ENCODE data around the gene LRWD1. TPM values are rescaled to one million over a fixed set of nuclear protein-coding genes. Genes with fewer than 3 reads are reported as not detected.
A peak's percentile ranks its signal among the peaks of the same experiment; 100 is the strongest.

Gene LRWD1
- total RNA-seq, 1 donor from 2014 or later: 22.0 TPM

DNA sequence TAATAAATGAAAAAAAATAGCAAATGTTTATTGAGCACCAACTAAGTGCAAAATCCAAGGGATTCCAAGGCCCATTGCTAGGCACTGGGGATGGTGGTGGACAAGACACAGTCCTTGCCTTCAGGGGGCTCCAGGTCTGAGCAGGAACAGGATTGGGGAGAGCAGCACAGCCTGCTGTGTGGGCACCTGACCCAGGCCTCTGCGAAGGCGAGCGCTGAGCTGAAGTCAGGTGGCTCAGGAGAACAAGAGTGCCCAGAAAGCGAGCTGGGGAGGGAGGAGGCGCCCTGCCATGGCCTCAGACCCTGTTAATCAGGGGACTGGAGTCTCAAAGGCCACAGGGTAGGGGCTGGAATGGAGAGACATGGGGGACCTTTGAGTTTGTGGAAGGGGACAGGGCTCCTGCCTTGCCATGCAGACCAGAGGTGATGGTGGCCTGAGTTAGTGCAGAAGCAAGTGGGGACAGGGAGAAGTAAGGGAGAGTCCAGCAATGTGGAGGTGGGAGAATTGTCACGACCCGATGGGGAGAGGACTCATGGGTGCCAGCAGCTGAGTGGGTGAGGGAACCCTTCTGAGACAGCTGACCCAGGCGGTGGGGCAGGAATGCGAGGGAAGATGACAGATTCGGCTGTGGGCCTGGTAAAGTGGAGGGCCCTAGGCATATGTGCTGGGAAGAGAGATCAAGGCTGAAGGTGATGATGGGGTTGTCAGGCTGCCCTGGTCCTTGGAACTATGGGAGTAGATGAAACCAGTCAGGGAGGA, 35.5 kb upstream of the LRWD1 start:
- H3K9me3 Mint-ChIP-seq: no peaks in the 10 kb centered on the region
- no peak overlapping the region for H3K4me3 Mint-ChIP-seq (ENCODE audit: low read depth)
- intact Hi-C loops (cut with micrococcal nuclease): no loop called here
- no peaks in the 10 kb centered on the region for H3K27me3 Mint-ChIP-seq (ENCODE audit: low read depth)
- H3K36me3 Mint-ChIP-seq (ENCODE audit: low read depth): peaks cover 40% of the 10 kb centered on the region
- H3K4me1 Mint-ChIP-seq (ENCODE audit: low read depth): peaks cover 62% of the 10 kb centered on the region
- H3K27ac Mint-ChIP-seq: peak overlapping the region; percentile 55
- no peak for DNase-seq (ENCODE audit: low spot score)

DNA sequence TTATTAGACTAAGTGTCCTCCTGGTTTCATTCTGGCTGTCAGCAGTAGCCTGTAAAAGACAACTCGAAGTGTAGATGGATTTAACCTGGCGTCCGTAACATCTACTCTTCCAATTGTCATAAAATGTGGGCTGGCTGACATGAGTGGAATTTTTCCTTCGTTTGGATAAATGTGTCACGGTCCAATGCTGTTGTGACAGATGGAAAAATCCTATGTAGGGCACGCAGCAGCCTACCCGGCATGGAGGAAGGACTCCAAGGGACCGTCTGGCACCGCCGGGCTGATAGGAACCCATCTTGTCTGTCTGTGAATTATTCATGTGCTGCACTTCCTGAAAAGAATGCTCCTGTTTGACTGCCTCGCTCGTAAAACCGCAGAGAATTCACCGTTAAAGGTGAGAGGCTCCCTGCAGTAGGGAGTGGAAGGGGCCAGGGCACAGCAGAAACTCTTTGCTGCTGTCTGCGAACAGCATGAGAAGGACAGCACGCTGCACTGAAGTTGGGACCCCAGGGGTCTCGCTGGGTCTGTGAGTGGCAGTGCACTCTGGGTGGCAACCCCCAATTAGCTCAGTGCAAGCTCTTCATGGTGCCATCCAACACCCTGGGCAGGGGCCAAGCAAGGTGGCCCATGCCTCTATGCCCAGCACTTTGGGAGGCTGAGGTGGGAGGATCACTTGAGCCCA, 33.0 kb upstream of the LRWD1 start:
- peaks cover 43% of the 10 kb centered on the region for H3K4me1 Mint-ChIP-seq (ENCODE audit: low read depth)

GRCh38 chr7:102432442-102433218, 32.2 kb upstream of the LRWD1 start:
- Mint-ChIP-seq H3K27ac (peak overlapping the region; percentile 89), H3K9me3 (no peaks in the 10 kb centered on the region), H3K36me3 (ENCODE audit: low read depth) (peaks cover 26% of the 10 kb centered on the region), H3K4me1 (ENCODE audit: low read depth) (peaks cover 39% of the 10 kb centered on the region), H3K4me3 (ENCODE audit: low read depth) (peak overlapping the region; percentile 72), H3K27me3 (ENCODE audit: low read depth) (no peaks in the 10 kb centered on the region)
- no peak for DNase-seq (ENCODE audit: low spot score)
- intact Hi-C loops (cut with micrococcal nuclease): loop anchor here (1.0 kb wide), 1 partner anchor 32 kb away; the partner anchor contains the start of genes ALKBH4 and LRWD1

More for the DNA sequence above, 33.0 kb upstream of the LRWD1 start:
- Mint-ChIP-seq H3K4me3 (ENCODE audit: low read depth) (peak overlapping the region; percentile 72), H3K36me3 (ENCODE audit: low read depth) (peaks cover 26% of the 10 kb centered on the region), H3K27ac (peak overlapping the region; percentile 89), H3K27me3 (ENCODE audit: low read depth) (no peaks in the 10 kb centered on the region), H3K9me3 (no peaks in the 10 kb centered on the region)
- intact Hi-C loops (cut with micrococcal nuclease): loop anchor here (2.0 kb wide), 1 partner anchor 17 kb away; no protein-coding TSS in a partner anchor
- peak; percentile 55 for DNase-seq (ENCODE audit: low spot score)

- H3K4me3 Mint-ChIP-seq (ENCODE audit: low read depth): peak within 1 kb of the TSS; percentile 93
- no peaks in the 10 kb centered on the region for H3K27me3 Mint-ChIP-seq (ENCODE audit: low read depth)
- peaks cover 22% of the 10 kb centered on the region for H3K36me3 Mint-ChIP-seq (ENCODE audit: low read depth)
- intact Hi-C loops (cut with micrococcal nuclease): loop anchor here (1.0 kb wide), 2 partner anchors 7 to 31 kb away; partner anchors contain the start of genes ALKBH4 and LRWD1
- peak; percentile 78 for DNase-seq (ENCODE audit: low spot score)
- peak within 1 kb of the TSS; percentile 89 for H3K27ac Mint-ChIP-seq
- peaks cover 34% of the 10 kb centered on the region for H3K4me1 Mint-ChIP-seq (ENCODE audit: low read depth)
- H3K9me3 Mint-ChIP-seq: no peaks in the 10 kb centered on the region
Observed at GRCh38 chr7:102433219-102434038, 31.4 kb upstream of the LRWD1 start, which contains the start of gene ORAI2. ORAI2 (plus strand) TSS chr7:102433575; CDS start chr7:102438957, 5,382 bp downstream.

DNA sequence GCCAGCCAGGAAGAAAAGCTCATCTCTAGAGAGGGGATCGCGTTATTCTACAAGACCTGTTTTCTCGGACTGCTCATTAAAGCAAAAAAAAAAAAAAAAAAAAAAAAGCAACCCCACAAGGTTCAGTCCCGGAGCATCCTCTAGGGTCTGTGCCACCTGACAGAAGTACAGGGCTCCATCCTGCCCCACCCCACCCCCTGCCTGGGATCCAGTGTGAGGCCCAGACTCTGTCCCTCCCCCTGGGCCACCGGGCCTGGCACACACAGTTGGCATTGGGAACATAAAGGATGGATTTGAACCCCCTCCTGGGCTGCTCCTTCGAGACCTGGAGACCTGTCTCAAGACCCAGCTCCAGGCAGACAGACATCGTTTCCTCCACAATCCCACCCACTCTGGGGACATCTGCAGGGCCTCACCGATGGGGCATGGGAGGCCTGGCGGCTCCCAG, 30.7 kb upstream of the LRWD1 start:
- intact Hi-C loops (cut with micrococcal nuclease): loop anchor here (1.0 kb wide), 1 partner anchor 8 kb away; no protein-coding TSS in a partner anchor
- Mint-ChIP-seq H3K27me3 (ENCODE audit: low read depth) (no peaks in the 10 kb centered on the region), H3K9me3 (no peaks in the 10 kb centered on the region), H3K36me3 (ENCODE audit: low read depth) (peaks cover 22% of the 10 kb centered on the region), H3K4me1 (ENCODE audit: low read depth) (peaks cover 33% of the 10 kb centered on the region), H3K27ac (peak overlapping the region; percentile 81), H3K4me3 (ENCODE audit: low read depth) (peak overlapping the region; percentile 93)
- no peak for DNase-seq (ENCODE audit: low spot score)

DNA sequence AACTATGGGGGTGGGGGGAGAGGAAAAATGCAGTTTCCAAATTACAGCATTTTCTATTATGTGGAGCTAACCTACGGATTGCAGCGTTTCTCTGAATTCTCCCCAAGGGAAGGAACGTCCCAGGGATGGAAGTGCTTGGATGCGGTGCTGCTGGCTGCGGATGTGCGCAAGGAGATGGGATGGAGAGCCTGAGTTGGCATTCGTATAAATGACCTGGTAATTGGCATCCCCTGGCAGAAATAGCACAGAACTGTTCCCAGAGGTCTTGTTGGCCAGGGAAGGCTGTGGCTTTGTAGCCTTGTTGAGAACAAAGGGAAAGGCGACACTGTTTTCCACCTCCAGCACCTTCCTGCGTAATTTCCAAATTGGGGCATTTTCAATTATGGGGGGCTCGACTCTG, 28.7 kb upstream of the LRWD1 start:
- Mint-ChIP-seq H3K4me3 (ENCODE audit: low read depth) (no peak overlapping the region), H3K9me3 (no peaks in the 10 kb centered on the region), H3K27ac (no peak overlapping the region), H3K36me3 (ENCODE audit: low read depth) (peaks cover 23% of the 10 kb centered on the region), H3K4me1 (ENCODE audit: low read depth) (peaks cover 18% of the 10 kb centered on the region), H3K27me3 (ENCODE audit: low read depth) (no peaks in the 10 kb centered on the region)
- DNase-seq (ENCODE audit: low spot score): no peak
- intact Hi-C loops (cut with micrococcal nuclease): no loop called here

DNA sequence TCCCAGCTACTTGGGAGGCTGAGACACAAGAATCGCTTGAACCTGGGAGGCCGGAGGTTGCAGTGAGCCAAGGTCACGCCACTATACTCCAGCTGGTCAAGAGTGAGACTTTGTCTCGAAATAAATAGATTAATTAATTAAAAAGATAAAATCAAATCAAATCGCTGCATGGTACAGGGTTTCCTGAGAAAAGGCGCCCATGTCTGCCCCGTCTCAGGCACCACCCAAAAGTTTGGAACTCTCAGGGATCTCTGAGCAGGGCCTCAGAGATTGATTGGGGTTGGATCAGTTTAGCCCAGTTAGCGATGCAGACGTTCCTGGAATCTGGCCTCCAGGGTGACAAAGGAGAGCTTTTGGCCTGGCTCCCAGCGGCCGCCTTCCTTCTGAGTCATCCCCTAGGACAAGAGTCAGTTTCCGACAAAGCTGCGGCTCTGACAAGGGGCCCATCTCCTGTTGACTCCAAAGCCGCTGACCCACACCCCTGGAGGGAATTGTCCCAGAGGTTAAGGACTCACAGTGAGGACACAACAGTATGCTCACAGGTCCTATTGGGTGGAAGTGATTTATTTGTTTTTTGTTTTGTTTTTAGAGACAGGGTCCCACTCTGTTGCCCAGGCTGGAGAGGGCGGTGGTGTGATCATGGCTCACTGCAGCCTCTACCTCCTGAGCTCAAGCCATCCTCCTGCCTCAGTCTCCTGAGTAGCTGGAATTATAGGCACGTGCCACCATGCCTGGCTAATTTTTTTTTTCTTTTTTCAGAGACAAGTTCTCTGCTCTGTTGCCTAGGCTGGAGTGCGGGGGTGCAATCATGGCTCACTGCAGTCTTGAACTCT, 24.6 kb upstream of the LRWD1 start:
- no peaks in the 10 kb centered on the region for H3K4me1 Mint-ChIP-seq (ENCODE audit: low read depth)
- H3K36me3 Mint-ChIP-seq (ENCODE audit: low read depth): peaks cover 34% of the 10 kb centered on the region
- no peaks in the 10 kb centered on the region for H3K9me3 Mint-ChIP-seq
- no peak for DNase-seq (ENCODE audit: low spot score)
- H3K27me3 Mint-ChIP-seq (ENCODE audit: low read depth): no peaks in the 10 kb centered on the region
- intact Hi-C loops (cut with micrococcal nuclease): no loop called here
- no peak overlapping the region for H3K27ac Mint-ChIP-seq
- no peak overlapping the region for H3K4me3 Mint-ChIP-seq (ENCODE audit: low read depth)

GRCh38 chr7:102444961-102445673, 19.7 kb upstream of the LRWD1 start:
- Mint-ChIP-seq H3K4me1 (ENCODE audit: low read depth) (no peaks in the 10 kb centered on the region), H3K27me3 (ENCODE audit: low read depth) (no peaks in the 10 kb centered on the region), H3K27ac (no peak overlapping the region), H3K9me3 (no peaks in the 10 kb centered on the region), H3K36me3 (ENCODE audit: low read depth) (peaks cover 35% of the 10 kb centered on the region), H3K4me3 (ENCODE audit: low read depth) (no peak overlapping the region)
- intact Hi-C loops (cut with micrococcal nuclease): no loop called here
- no peak for DNase-seq (ENCODE audit: low spot score)

GRCh38 chr7:102445674-102446071, 19.1 kb upstream of the LRWD1 start:
- H3K27me3 Mint-ChIP-seq (ENCODE audit: low read depth): no peaks in the 10 kb centered on the region
- H3K27ac Mint-ChIP-seq: no peak overlapping the region
- H3K4me1 Mint-ChIP-seq (ENCODE audit: low read depth): no peaks in the 10 kb centered on the region
- intact Hi-C loops (cut with micrococcal nuclease): no loop called here
- DNase-seq (ENCODE audit: low spot score): no peak
- H3K4me3 Mint-ChIP-seq (ENCODE audit: low read depth): no peak overlapping the region
- H3K36me3 Mint-ChIP-seq (ENCODE audit: low read depth): peaks cover 33% of the 10 kb centered on the region
- no peaks in the 10 kb centered on the region for H3K9me3 Mint-ChIP-seq

DNA sequence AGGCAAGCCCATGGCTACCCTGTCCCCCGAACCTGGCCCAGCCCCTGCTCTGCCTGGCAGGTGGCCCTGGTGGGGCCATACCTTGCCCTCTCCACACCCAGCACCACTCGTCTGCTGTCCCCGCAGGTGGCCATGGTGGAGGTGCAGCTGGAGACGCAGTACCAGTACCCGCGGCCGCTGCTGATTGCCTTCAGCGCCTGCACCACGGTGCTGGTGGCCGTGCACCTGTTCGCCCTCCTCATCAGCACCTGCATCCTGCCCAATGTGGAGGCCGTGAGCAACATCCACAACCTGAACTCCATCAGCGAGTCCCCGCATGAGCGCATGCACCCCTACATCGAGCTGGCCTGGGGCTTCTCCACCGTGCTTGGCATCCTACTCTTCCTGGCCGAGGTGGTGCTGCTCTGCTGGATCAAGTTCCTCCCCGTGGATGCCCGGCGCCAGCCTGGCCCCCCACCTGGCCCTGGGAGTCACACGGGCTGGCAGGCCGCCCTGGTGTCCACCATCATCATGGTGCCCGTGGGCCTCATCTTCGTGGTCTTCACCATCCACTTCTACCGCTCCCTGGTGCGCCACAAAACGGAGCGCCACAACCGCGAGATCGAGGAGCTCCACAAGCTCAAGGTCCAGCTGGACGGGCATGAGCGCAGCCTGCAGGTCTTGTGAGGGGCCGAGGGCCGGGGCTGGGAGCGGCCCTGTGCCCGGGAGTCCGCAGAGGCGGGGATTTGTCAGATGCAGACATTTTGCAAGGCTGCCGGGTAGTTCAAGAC, 18.2 kb upstream of the LRWD1 start:
- intact Hi-C loops (cut with micrococcal nuclease): no loop called here
- Mint-ChIP-seq H3K27me3 (ENCODE audit: low read depth) (no peaks in the 10 kb centered on the region), H3K36me3 (ENCODE audit: low read depth) (peaks cover 30% of the 10 kb centered on the region), H3K4me3 (ENCODE audit: low read depth) (no peak overlapping the region), H3K27ac (no peak overlapping the region), H3K9me3 (no peaks in the 10 kb centered on the region), H3K4me1 (ENCODE audit: low read depth) (no peaks in the 10 kb centered on the region)
- DNase-seq (ENCODE audit: low spot score): no peak
